ELF-1 (cell line): ENCODE measurements around the gene PACSIN2.

ENCODE experiments used
- DNase-seq: peaks from one replicate; pipeline ENCODE4 v3.0.0-alpha.2; 2016; ENCODE audit warnings: low read depth, low spot score

Gene PACSIN2

DNA sequence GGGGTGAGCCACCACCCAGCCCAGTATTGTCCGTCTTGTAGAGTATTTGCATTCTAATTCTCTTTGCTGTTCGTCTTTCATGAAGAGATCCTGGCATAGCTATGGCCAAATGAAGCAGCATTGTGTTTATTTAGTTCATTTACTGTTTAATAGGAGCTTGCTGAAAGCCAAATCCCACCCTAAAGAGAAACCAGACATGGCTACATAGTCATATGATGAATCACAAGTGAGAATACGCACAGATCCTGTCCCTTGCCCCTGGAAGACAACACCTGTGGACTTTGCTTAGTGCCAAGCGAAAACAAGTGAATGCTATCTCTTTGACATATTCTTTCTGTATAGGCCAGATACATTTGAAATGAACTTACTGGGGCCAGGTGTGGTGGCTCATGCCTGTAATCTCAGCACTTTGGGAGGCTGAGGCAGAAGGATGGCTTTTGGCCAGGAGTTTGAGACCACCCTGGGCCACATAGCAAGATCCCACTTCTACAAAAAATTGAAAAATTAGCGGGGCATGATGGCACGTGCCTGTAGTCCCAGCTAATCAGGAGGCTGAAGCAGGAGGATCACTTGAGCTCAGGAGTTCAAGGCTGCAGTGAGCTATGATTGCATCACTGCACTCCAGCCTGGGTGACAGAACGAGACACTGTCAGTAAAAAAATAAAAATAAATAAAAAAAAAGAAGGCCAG is 152.8 kb downstream of the PACSIN2 start:
- no peak for DNase-seq

DNA sequence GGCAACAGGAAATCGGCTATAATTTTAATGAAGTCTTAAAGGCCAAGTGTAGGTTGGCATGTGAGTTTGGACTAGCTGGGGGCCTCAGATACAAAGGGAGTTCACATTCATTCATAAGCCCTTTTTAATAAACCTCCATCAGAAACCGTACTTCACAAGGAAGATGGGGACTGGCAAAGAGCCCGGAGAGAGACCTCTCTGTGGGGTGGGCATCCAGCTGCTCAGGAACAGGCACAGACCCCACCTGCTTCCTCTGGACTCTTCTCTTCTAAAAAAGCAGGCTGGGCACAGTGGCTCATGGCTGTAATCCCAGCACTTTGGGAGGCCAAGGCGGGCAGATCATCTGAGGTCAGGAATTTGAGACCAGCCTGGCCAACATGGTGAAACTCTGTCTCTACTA is 154.0 kb downstream of the PACSIN2 start:
- DNase-seq = no peak

DNA sequence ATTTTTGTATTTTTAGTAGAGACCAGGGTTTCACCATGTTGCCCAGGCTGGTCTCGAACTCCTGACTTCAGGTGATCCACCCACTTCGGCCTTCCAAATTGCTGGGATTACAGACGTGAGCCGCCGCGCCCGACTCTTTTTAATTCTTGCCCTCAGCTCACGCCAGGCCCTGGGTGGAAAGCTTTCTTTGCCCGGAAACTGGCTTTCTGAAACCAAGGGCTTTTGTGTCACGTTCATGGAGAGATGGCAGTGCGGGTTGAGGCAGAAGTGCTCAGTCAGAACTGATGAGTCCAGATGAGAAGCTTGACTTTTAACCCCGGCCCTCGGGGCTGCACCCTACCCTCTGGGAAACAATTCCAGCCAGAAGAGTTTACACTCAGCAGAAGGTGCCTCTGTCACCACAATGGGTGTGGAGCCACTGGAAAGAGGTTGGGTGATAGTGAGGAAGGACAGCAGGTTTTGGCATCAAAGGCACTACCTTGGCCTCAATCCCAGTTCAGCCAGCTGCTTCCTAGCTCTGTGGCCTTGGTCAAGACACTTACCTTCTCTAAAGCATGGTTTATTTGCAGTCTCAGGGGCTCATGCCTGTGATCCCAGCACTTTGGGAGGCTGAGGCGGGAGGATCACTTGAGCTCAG is 157.0 kb downstream of the PACSIN2 start:
- DNase-seq = no peak

DNA sequence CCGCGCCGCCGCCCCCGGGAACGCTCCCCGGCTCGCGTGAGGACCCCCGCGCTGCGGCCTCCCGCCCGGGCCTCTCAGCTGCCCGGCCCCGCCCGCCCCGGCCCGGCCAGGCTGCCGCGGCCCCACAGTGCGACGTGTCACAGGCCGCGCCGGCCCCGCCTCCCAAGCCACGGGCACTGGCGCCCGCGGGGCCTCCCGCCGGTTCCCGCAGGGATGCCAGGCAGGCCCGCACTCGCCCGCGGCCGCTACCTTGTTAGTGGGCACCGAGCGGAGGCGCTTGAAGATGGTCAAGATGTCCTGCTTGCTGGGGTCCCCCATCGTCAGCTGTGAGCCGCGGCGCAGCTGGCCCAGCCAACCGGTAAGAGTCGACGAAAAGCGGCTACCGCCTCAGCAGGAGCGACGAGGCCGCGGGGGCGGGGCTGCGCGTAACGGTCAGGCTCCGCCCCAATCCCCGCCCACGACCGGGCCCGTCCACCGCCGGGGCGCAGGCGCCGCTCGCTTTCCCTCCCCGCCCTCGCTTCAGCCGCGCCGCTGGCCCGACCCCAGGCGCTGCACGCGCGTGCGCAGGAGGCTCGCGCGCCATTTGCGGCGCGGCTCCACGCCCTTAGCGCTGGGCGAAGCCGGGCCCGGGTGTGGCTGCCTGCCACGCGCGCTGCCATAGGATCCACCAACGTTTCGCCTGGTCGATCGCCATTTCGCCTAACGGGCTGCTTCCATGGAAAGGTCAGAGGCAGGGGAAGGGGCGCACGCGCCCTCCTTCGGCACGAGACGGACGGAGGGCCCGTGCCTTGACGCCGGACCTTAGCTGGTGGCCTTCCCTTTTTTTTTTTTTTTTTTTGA is 157.9 kb downstream of the PACSIN2 start, which contains the start of gene ARFGAP3:
ARFGAP3 (minus strand) TSS at position 409 of the 840 bp plus-strand sequence; CDS start at position 318, 91 bp downstream.
- peak; percentile 95 for DNase-seq

DNA sequence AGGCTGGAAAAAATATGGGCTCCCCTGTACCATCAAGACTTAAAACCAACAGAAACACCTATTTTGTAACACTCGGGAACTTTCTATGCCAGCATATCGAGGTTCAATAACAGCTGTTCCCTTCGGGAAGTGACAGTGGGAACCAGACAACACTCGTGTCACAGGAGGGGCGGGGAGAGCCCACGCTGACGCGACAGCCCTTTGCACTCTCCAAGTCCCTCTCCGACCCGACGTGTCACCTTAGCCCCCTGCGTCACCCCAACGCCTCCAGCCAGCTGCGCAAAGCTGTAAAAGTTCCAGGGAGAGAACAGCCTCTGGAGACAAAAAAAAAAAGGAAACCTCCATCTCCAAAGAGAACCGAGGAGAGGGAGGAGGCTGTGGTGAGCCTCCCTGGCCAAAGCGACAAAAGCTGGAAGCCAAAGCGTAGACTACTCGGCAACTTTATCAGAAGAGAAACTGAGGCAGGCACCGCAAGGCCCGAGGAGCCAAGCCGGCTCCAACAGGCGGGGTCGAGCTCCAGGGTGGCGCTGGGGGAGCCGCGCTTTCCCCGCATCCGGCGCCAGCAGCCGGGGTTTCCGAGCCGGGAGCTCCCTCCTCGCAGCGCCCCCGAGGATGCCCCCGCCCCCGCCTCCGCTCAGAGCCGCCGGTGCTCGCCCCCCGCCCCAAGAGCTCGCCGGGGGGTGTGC is 158.6 kb downstream of the PACSIN2 start:
- DNase-seq = peak; percentile 35

DNA sequence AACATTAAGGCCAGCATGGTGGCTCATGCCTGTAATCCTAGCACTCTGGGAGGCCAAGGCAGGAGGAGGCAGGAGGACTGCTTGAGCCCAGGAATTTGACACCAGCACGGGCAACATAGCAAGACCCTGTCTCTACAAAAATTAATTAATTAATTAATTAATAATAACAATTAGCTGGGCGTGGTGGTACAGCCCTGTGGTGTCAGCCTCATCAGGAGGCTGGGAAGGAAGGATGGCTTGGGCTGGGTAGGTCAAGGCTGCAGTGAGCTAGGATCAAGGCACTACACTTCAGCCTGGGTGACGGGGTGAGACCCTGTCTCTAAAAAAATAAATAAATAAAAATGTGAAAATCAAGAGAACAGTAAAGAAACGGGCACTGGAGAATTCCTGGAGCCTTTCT is 159.2 kb downstream of the PACSIN2 start:
- no peak for DNase-seq

DNA sequence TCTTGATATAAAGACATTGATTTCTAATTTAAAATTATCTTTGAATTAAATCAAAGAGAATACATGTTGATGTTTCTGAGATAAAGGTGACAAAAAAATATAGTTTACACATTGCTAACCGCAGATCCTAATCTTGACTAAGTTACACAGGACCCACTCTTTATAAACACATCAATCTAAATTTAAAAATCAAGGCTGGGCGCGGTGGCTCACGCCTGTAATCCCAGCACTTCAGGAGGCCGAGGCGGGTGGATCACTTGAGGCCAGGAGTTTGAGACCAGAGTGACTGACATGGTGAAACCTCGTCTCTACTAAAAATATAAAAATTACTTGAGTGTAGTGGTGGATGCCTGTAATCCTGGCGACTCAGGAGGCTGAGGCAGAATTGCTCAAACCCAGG is 159.7 kb downstream of the PACSIN2 start:
- no peak for DNase-seq

DNA sequence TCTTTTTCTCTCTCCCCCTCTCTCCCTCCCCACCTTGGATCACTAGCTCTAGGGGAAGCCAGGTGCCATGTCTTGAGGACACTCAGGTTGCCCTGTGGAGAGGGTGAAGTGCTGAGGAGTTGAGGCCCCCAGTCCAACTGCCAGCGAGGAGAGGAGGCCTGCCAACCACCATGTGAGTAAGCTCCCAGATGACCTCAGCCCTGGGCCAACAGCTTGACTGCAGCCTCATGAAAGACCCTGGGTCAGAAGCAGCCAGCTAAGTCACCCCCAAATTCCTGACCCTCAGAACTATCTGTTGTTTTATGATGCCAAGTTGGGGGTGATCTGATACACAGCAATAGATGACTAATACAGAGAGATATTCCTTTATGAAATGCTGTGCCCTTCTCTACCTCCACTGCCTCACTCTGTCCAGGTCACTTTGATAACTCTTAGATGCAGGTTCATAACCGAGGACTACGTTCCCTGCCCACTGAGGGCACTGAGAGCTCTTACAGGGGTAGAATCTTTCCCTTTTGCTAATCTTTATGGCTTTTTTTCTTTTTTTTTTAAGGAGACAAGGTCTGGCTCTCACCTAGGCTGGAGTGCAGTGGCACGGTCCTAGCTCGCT is 165.9 kb downstream of the PACSIN2 start:
- no peak for DNase-seq

DNA sequence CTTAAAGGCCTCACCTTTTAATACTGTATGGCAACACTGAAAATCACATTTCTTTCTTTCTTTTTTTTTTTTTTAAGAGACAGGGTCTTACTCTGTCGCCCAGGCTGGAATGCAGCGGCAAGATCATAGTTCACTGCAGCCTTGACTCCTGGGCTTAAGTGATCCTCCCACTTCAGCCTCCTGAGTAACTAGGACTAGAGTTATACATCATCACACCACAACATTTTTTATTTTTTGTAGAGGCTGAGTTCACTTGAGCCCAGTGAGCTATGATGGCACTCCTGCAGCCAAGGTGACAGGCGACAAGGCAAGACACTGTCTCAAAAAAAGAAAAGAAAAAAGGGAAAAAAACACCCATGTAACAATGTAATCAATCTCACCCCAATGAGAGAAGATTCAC is 167.8 kb downstream of the PACSIN2 start:
- no peak for DNase-seq

DNA sequence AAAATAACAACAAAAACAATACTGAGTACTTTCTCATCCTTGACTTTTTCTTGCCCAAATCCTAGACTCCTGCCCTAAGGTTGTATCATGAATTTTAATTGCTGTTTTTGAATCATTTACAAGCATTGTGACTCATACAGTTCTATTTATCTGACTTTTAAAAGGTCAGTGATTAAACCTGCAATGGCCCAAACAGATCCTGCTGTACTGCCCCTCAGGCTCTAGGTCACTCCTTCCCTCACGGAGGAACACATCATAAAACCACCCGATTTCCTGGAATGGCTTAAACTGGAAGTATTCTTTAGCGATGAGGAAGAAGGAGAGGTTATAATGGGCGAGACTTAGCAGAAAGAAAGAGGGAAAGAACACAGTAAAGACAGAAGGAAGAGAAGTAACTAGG is 170.2 kb downstream of the PACSIN2 start:
- DNase-seq = peak; percentile 31

DNA sequence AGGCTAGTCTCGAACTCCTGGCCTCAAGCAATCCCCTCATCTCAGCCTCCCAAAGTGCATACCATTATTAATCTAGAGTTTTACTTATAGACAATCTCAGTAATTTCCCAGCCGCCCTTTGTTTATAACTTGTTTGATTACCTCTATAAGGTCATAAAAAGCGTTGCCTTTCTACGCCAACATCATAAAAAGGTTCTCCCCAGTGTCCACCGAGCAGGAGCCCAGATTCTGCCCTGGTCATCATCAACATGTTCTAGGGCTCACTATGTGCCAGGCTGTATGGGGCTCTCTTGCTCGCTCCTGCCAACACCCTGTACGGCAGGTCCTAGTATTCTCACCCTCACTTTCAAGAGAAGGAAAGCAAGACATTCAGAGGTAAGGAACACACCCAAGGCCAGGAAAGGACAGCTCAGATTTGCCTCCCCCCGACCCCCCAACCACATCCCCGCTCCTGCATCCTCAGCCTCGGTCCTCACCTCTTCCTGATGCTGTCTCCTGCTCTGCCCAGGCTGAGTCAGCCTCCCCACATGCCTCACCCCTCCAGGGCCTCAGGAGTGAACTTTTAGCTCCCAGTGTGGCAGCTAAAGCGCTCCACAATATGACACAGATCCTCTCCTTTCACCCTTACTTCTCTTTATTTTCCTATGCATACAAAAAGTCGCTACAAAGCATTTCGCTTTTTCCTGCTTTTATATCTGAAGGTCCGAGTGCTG is 172.1 kb downstream of the PACSIN2 start:
- DNase-seq = no peak

DNA sequence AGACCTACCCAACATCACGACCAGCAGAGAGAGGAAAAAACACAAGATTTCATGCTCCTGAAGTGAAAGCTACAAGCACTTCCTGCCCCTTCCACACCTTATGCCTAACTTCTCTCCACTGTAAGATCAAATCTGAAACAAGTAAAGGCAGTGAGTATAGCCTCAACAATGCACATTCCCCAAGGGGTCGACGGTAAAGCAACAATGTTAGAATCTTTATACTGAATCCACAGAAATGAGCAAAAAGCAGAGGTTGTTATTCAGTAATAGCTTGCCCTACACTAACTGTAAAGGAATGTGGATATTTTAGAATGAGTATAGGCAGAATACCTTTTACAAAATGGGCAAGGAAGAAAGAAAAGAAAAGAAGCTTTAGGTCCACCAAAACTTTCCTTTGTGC is 173.5 kb downstream of the PACSIN2 start:
- DNase-seq = no peak

DNA sequence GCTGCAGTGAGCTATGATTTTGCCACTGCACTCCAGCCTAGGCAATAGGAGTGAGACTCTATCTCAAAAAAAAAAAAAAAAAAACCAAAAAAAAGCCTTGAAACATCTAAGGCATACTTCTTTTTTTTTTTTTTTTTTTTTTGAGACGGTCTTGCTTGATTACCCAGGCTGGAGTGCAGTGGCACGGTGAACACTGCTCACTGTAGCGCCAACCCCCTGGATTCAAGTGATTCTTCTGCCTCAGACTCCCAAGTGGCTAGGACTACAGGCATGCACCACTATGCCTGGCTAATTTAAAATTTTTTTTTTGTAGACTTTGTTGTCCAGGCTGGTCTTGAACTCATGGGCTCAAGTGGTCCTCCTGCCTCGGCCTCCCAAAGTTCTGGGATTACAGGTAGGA is 177.4 kb downstream of the PACSIN2 start:
- no peak for DNase-seq

DNA sequence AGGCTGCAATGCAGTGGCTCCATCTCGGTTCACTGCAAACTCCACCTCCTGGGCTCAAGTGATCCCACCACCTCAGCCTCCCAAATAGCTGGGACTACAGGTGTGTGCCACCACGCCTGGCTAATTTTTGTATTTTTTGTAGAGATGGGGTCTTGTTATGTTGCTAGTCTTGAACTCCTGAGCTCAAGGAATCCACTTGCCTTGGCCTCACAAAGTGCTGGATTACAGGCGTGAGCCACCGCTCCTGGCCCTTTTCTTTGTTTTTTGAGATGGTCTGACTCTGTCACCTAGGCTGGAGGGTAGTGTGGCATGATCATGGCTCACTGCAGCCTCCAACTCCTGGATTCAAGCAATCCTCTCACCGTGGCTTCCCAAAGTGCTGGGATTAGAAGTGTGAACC is 178.9 kb downstream of the PACSIN2 start:
- DNase-seq = no peak

DNA sequence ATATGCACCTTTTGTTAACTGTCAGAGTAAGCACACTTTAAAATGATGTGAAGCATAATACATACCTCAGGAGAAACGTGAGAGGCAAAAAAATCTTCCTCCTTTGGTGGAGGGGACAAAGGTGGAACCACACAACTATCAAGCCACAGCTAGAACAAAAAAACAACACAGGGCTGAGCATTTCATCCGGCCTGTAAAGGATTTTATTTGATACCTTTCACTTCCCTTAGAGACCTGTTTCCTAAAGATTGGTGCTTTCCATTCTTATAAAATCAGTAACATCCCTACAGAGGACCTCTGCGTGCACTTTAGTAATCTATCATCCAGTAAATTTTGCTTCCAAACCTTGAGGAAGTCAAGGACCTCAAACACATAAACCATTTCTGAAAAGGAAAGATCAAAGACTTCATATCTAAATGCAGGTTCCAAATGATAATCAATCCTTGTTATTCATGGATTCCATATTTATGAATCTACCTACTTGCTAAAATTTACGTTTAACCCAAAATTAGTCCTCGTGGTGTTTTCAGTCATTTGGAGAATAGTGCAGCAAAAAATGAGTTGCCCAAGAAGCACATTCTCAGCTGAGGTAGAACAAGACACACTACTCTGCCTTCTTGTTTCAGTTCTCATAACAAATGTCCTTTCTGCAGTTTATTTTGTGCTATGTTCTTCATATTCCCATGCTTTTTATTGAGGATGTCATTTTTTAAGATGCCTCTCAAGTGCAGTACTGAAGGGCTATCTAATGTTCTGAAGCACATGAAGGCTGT is 180.6 kb downstream of the PACSIN2 start:
- DNase-seq = no peak

DNA sequence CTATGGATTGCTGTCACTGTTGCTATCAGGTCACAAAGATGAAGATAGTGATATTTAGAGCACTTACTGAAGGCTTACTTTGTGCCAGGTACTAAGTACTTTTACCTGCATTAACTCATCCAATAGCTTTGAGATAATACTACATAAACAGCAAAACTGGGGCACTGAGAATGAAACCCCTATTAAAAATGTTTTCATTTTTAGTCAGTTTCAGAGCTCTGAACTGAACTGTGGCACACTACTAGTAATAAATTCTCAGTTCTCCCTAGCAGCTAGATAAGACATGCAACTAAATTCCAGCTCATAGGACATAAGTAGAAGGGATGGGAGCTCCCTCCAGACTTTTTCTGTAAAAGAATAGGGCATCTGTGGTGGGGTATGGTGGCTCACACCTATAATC is 181.8 kb downstream of the PACSIN2 start:
- DNase-seq = no peak

DNA sequence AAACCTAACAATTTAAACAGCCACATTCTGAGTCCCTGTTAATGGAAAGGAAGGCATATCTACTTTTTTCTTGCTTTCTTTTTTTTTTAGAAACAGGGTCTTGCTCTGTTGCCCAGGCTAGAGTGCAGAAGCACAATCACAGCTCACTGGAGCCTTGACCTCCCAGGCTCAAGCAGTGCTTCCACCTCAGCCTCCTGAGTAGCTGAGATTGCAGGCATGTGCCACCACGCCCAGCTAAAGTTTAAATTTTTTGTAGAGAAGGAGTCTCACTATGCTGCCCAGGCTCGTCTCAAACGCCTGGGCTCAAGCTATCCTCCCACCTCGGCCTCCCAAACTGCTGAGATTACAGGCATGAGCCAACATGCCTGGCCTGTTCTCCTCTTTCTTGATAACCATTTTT is 183.2 kb downstream of the PACSIN2 start:
- DNase-seq = no peak

DNA sequence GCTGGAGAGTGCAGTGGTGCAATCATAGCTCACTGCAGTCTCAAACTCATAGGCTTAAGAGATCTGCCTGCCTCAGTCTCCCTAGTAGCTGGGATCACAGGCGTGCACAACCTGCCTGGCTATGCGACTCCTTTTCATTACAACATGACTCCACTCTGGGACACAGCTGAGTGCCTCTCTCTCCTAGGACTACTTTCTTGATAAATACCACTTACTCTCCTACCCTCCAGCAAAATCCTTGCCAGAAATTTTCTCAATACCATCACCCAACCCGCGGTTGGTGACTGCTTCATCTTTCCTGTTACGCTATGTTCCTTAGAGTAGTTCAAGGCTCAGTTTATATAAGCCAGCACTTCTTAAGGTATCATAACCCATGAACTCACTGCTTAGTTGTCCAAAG is 184.8 kb downstream of the PACSIN2 start:
- no peak for DNase-seq

DNA sequence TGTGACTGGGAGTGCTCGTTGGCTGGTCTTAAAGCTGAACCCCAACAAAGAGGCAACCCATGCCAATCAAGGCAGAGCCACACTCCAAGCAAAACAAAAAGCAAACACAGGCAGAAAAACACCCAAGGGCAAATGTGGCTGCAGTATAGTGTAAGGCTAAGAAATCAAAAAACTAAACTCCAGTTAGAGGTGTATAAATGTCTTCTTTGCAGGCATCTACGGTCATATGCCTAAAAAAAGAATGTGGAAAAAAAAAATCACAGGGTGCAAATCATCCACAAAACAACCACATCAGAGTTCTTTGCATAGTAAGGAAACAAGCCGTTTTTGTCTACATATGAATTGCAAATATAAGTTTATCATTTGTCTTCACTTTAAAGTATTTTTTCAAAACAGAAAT is 185.6 kb downstream of the PACSIN2 start:
- no peak for DNase-seq

DNA sequence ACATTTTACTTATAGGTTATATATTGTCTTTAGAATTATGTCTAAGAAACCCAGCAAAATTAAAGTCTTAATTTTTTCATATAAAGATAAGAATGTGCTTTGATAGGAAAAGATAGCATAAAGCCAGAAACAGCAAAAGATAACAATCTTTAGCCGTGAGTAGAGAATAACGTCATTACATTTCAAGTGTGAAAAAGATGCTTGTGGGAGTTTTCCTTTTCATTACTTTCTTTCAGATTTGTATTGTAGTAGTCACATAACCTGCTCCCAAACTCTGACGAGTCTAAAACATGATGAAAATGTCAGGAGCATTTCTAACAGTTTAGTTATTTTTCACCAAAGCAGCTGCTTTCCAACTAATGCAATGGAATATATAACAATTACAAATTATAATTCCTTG is 189.2 kb downstream of the PACSIN2 start:
- no peak for DNase-seq
